Ascending aorta (tissue), 2 donors: ENCODE data around the gene LRRC8B. TPM values are rescaled to one million over a fixed set of nuclear protein-coding genes. Genes with fewer than 3 reads are reported as not detected.

Experiments used
- DNase-seq, 2 donors: peaks; one replicate each; pipeline ENCODE4 v3.0.0-alpha.2; 2019; ENCODE audit warnings: low spot score in 2 of 2
- H3K27ac ChIP-seq, 2 donors: fragments of 200-600 bp; sonication (generic); one replicate each; pipeline ENCODE4 v1.5.1; 2016 to 2017; ENCODE audit warnings: mild to moderate bottlenecking in 1 of 2
- H3K27me3 ChIP-seq: fragments of 200-600 bp; sonication (generic); one replicate; pipeline ENCODE4 v1.5.1; 2017
- H3K36me3 ChIP-seq, 2 donors: fragments of 200-600 bp; sonication (generic); one replicate each; pipeline ENCODE4 v1.5.1; 2016
- H3K4me1 ChIP-seq, 2 donors: fragments of 200-600 bp; sonication (generic); one replicate each; pipeline ENCODE4 v1.5.1; 2016 to 2017; ENCODE audit warnings: mild to moderate bottlenecking in 1 of 2
- H3K4me3 ChIP-seq, 2 donors: fragments of 200-600 bp; sonication (generic); one replicate each; pipeline ENCODE4 v1.5.1; 2016 to 2017; ENCODE audit warnings: mild to moderate bottlenecking in 1 of 2
- H3K9me3 ChIP-seq, 2 donors: fragments of 200-600 bp; sonication (generic); one replicate each; pipeline ENCODE4 v1.5.1; 2016
- intact Hi-C: fragments of 100-400 bp; cut with DNase I; formaldehyde crosslinking; loops from one replicate; pipeline ENCODE4 v1.15.1; 2023
- total RNA-seq: library from RNA; depleted of rRNA; stranded (reverse); fragments of >200 nt; gene quantifications from one replicate; pipeline ENCODE4 v1.1.0, GENCODE V29; 2016
- TF ChIP-seq, protein P1 (sequence below), 3 experiments: fragments of 200-600 bp in 2 of 3; fragments of 450-650 bp in 1 of 3; sonication (generic) in 2 of 3; IDR thresholded peaks; one replicate each; pipeline ENCODE4 v1.5.1; 2016 to 2019; ENCODE audit warnings: antibody characterized with exemption in 3 of 3, mild to moderate bottlenecking in 1 of 3, moderate library complexity in 1 of 3

The LRRC8B gene
- total RNA-seq, 1 donor from 2014 or later: 4.2 TPM

DNA sequence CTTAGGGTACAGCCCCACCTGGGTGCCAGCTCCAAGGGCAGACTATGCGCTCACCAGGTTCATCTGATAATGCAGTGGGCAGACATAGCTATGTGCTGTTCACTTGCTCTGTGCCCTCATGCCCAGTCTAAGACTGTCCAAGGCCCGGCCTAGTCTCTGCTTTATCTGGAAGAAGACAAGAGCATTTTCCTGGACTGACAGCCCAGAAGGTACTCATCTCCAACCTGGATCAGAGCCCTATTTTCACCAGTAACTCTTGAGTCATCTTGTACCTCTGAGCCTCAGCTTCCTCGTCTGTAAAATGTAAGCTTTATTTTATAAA lies 79.7 kb downstream of the LRRC8B start:
- Histone ChIP-seq H3K36me3 (no peaks in the 10 kb centered on the region), H3K4me3 (no peak overlapping the region), H3K4me1 (no peaks in the 10 kb centered on the region), H3K9me3 (no peaks in the 10 kb centered on the region), H3K27me3 (no peaks in the 10 kb centered on the region), H3K27ac (no peak overlapping the region)
- no peak for DNase-seq
- TF ChIP-seq, protein P1, sequence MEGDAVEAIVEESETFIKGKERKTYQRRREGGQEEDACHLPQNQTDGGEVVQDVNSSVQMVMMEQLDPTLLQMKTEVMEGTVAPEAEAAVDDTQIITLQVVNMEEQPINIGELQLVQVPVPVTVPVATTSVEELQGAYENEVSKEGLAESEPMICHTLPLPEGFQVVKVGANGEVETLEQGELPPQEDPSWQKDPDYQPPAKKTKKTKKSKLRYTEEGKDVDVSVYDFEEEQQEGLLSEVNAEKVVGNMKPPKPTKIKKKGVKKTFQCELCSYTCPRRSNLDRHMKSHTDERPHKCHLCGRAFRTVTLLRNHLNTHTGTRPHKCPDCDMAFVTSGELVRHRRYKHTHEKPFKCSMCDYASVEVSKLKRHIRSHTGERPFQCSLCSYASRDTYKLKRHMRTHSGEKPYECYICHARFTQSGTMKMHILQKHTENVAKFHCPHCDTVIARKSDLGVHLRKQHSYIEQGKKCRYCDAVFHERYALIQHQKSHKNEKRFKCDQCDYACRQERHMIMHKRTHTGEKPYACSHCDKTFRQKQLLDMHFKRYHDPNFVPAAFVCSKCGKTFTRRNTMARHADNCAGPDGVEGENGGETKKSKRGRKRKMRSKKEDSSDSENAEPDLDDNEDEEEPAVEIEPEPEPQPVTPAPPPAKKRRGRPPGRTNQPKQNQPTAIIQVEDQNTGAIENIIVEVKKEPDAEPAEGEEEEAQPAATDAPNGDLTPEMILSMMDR (IDR thresholded peaks at IDR 0.05): no peak
- intact Hi-C loops: loop anchor here (5.0 kb wide), 1 partner anchor 158 kb away; no protein-coding TSS in a partner anchor

- Histone ChIP-seq H3K4me1 (no peaks in the 10 kb centered on the region), H3K27ac (no peak overlapping the region)
Observed at GRCh38 chr1:89605692-89606091, 81.1 kb downstream of the LRRC8B start.

GRCh38 chr1:89606227-89606980 lies 81.8 kb downstream of the LRRC8B start:
- H3K4me1 ChIP-seq: no peaks in the 10 kb centered on the region
- H3K27ac ChIP-seq: no peak overlapping the region
- no peaks in the 10 kb centered on the region for H3K36me3 ChIP-seq
- H3K4me3 ChIP-seq: no peak overlapping the region
- H3K9me3 ChIP-seq: no peaks in the 10 kb centered on the region
- TF ChIP-seq, protein P1 (IDR thresholded peaks at IDR 0.05): no peak
- intact Hi-C loops: no loop called here
- DNase-seq: no peak
- H3K27me3 ChIP-seq: no peaks in the 10 kb centered on the region

More at GRCh38 chr1:89605692-89606091, 81.1 kb downstream of the LRRC8B start:
- H3K27me3 ChIP-seq: no peaks in the 10 kb centered on the region
- TF ChIP-seq, protein P1 (IDR thresholded peaks at IDR 0.05): no peak
- intact Hi-C loops: no loop called here
- H3K9me3 ChIP-seq: no peaks in the 10 kb centered on the region
- DNase-seq: no peak
- H3K36me3 ChIP-seq: no peaks in the 10 kb centered on the region
- H3K4me3 ChIP-seq: no peak overlapping the region

DNA sequence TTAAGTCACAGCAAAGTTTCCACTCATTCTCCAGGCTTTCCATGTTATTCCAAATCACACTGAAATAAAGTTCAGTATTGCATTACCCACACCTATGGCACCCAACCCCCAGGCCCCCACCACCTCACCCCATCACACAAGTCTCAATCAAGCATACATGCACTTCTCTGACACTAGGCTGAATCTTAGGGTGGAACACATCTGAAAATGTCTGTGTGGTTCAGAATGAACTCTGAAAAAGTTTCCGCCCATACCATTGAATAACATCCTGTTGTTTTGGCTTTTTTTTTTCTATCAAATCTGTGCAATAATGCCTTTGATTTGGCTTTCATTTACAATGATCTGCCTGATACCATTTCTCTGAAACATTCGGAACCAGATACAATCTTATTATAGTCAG lies 82.5 kb downstream of the LRRC8B start:
- H3K4me3 ChIP-seq: no peak overlapping the region
- intact Hi-C loops: no loop called here
- H3K27me3 ChIP-seq: no peaks in the 10 kb centered on the region
- H3K27ac ChIP-seq: no peak overlapping the region
- TF ChIP-seq, protein P1 (IDR thresholded peaks at IDR 0.05): no peak
- no peaks in the 10 kb centered on the region for H3K36me3 ChIP-seq
- H3K9me3 ChIP-seq: no peaks in the 10 kb centered on the region
- H3K4me1 ChIP-seq: no peaks in the 10 kb centered on the region
- no peak for DNase-seq

GRCh38 chr1:89607586-89608318 lies 83.1 kb downstream of the LRRC8B start:
- Histone ChIP-seq H3K36me3 (no peaks in the 10 kb centered on the region), H3K27ac (no peak overlapping the region), H3K9me3 (no peaks in the 10 kb centered on the region), H3K4me1 (no peaks in the 10 kb centered on the region), H3K27me3 (no peaks in the 10 kb centered on the region), H3K4me3 (no peak overlapping the region)
- intact Hi-C loops: no loop called here
- TF ChIP-seq, protein P1 (IDR thresholded peaks at IDR 0.05): no peak
- no peak for DNase-seq
